ENCODE results near the gene OLFML2A. TPM values are rescaled to one million over a fixed set of nuclear protein-coding genes. Genes with fewer than 3 reads are reported as not detected.

OLFML2A gene
- total and polyA plus RNA-seq, 2 of the 13 experiments (the other 11 are each of a cell fraction or from before 2014, with no cell fraction given) = 0.01 to 0.02 TPM

DNA sequence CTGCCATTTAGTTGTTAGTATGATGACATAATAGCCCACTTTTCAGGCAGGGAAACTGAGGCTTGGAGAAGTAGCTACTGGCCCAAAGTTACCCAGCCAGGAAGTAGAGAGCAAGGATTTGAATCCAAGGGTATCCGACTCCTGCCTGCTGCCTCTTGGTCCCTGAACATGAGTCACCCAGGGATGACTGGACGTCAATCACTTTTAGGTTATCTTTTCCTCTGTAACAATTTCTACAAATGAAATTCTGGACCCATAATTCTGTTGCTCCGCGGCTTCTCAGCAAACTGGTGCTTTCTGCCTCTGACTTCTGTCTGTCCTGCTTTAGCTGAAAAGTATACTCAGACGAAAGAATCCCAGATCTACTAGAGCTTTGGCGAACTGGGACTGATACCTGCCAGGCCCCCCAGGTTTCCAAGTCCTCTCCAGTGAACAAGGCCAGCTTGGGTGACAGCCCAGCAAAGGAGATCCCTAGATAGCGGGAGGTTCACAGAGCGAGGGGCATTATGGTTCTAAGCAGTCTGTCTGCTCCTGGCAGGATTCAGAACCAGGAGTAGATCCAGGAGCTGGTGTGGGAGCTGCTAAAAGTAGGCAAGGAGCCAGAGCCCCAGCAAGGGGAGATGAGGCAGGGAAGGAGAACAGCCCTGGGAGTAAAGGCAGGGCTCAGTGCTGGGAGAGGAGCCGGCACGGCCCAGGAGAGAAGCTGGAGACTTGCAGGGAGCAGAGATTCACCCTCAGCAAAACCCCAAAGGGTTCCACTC, 20.6 kb downstream of the OLFML2A start:
- in situ Hi-C loops (cut with HindIII; ENCODE audit: extremely low pct_ligation_motif_present, low pct_unique_long_range_greater_than_20kb) = loop anchor here (10.0 kb wide), 1 partner anchor 47 kb away; no protein-coding TSS in a partner anchor

DNA sequence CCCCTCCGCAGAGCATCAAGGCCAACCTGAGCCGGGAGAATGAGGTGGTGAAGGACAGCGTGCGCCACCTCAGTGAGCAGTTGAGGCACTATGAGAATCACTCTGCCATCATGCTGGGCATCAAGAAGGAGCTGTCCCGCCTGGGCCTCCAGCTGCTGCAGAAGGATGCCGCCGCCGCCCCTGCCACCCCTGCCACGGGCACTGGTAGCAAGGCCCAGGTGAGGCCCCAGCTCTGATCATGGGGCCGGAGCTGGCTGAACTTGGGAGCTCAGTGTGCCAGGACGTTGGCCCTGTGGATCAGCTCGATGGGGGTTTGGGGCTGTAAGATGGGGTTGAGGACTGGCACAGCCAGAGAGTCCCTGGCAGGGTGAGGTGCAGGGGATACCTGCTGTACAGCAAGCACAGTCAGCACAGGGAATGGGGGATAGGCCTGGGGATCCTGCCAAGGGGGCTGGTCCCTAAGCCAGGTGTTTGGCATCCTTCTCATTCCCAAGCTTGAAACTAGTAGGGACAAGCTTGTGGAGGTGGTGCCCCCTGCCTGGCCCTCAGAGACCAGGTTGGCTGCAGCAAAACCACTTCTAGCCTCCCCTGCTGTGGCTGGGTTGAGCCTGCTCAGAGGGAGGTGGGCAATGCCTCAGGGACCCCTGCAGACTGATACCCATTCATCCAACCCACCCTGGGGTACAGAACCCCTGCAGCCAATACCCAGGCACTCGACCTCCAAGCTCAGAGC, 22.5 kb downstream of the OLFML2A start:
- DNase-seq (ENCODE audit: low spot score) (no peak), ATAC-seq (no peak), FAIRE-seq (no peak)
- in situ Hi-C loops (cut with HindIII; ENCODE audit: extremely low pct_ligation_motif_present, low pct_unique_long_range_greater_than_20kb) = loop anchor here (10.0 kb wide), 1 partner anchor 45 kb away; no protein-coding TSS in a partner anchor
- BruUV-seq (replicated peaks) = no TSS peak
- Histone ChIP-seq H3K9ac (ENCODE audit: insufficient read depth, low read depth, low read length) (no peak overlapping the region), H3K9me3 (ENCODE audit: low read length) (no peaks in the 10 kb centered on the region), H4K20me1 (ENCODE audit: insufficient read depth, low read length) (no peaks in the 10 kb centered on the region), H3K4me3 (replicated peaks in 1 of 3; ENCODE audit: insufficient read depth in 1 of 3, low read depth in 2 of 3, low read length in 3 of 3) (no peak overlapping the region), H3K4me2 (ENCODE audit: low read depth, low read length) (no peak overlapping the region), H3K4me1 (ENCODE audit: insufficient read depth, low read length) (peaks cover 33% of the 10 kb centered on the region), H3K27me3 (ENCODE audit: control insufficient read depth in 1 of 2, insufficient read depth in 2 of 2, low read length in 2 of 2) (peaks cover 7 to 40% of the 10 kb centered on the region in 2 experiments; a peak in 4 of 5 replicates), H2AFZ (ENCODE audit: low read length) (no peak overlapping the region), H3K36me3 (replicated peaks in 1 of 2; ENCODE audit: control insufficient read depth in 1 of 2, insufficient read depth in 2 of 2, low read length in 2 of 2) (no peaks in the 10 kb centered on the region), H3K79me2 (ENCODE audit: insufficient read depth, low read length) (no peaks in the 10 kb centered on the region), H3K27ac (ENCODE audit: extremely low read length, insufficient read depth, low read length) (no peak overlapping the region)
- ChIA-PET POLR2A (interaction anchor here (1.5 kb wide), 1 partner anchor 19 kb away, joined by 4 read pairs; no protein-coding TSS in a partner anchor), CTCF (ENCODE audit: low intra/inter-chr PET ratio, low total read pairs) (no interaction called here)
- WGBS (ENCODE audit: low lambda C conversion rate) = 69% methylated on average over 4 of the region's 13 CpGs
- intact Hi-C loops (cut with micrococcal nuclease; ENCODE audit: unreplicated experiment) = no loop called here
- TF ChIP-seq ARID2 (CRISPR knock-in tag; IDR thresholded peaks at IDR 0.05; ENCODE audit: borderline replicate concordance) = no peak
- no peak for TF ChIP-seq POLR2AphosphoS2 (IDR thresholded peaks at IDR 0.05; ENCODE audit: low read depth, low read length)
- TF ChIP-seq ZNF850 (CRISPR knock-in tag; conservative IDR thresholded peaks at IDR 0.05) = no peak
- no peak for TF ChIP-seq NR1H2 (CRISPR knock-in tag; IDR thresholded peaks at IDR 0.05; ENCODE audit: borderline replicate concordance, low read depth)
- TF ChIP-seq KLF11 (CRISPR knock-in tag; IDR thresholded peaks at IDR 0.05) = no peak
- TF ChIP-seq SCMH1 (CRISPR knock-in tag; IDR thresholded peaks at IDR 0.05; ENCODE audit: borderline replicate concordance) = no peak
- TF ChIP-seq ZFP36 (IDR thresholded peaks at IDR 0.05; ENCODE audit: borderline replicate concordance, low read depth, low read length, partially characterized antibody) = no peak
- no peak for TF ChIP-seq IRF2 (CRISPR knock-in tag; IDR thresholded peaks at IDR 0.05)
- TF ChIP-seq TBX3 (IDR thresholded peaks at IDR 0.05; ENCODE audit: borderline replicate concordance) = no peak
- TF ChIP-seq, protein P1, sequence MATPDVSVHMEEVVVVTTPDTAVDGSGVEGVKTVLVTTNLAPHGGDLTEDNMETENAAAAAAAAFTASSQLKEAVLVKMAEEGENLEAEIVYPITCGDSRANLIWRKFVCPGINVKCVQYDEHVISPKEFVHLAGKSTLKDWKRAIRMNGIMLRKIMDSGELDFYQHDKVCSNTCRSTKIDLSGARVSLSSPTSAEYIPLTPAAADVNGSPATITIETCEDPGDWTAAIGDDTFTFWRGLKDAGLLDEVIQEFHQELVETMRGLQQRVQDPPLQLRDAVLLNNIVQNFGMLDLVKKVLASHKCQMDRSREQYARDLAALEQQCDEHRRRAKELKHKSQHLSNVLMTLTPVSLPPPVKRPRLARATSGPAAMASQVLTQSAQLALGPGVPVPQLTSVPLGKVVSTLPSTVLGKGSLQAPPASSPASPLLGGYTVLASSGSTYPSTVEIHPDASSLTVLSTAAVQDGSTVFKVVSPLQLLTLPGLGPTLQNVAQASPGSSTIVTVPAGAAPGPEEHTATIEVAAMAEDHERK (CRISPR knock-in tag; IDR thresholded peaks at IDR 0.05; ENCODE audit: low read depth) = no peak
- TF ChIP-seq ZNF274 (CRISPR knock-in tag; IDR thresholded peaks at IDR 0.05) = no peak

More for the DNA sequence above, 20.6 kb downstream of the OLFML2A start:
- WGBS (ENCODE audit: low lambda C conversion rate) = 7% methylated on average over 9 of the region's 10 CpGs
- H4K20me1 ChIP-seq (ENCODE audit: insufficient read depth, low read length) = no peaks in the 10 kb centered on the region
- POLR2A ChIA-PET = interaction anchor here (0.6 kb wide), 1 partner anchor 14 kb away, joined by 3 read pairs; no protein-coding TSS in a partner anchor
- no peaks in the 10 kb centered on the region for H3K36me3 ChIP-seq (replicated peaks in 1 of 2; ENCODE audit: control insufficient read depth in 1 of 2, insufficient read depth in 2 of 2, low read length in 2 of 2)
- H3K27ac ChIP-seq (ENCODE audit: extremely low read length, insufficient read depth, low read length) = no peak overlapping the region
- peaks cover 33% of the 10 kb centered on the region for H3K4me1 ChIP-seq (ENCODE audit: insufficient read depth, low read length)
- no peak overlapping the region for H3K9ac ChIP-seq (ENCODE audit: insufficient read depth, low read depth, low read length)
- no peak overlapping the region for H3K4me2 ChIP-seq (ENCODE audit: low read depth, low read length)
- no peak overlapping the region for H3K4me3 ChIP-seq (replicated peaks in 1 of 3; ENCODE audit: insufficient read depth in 1 of 3, low read depth in 2 of 3, low read length in 3 of 3)
- no peak overlapping the region for H2AFZ ChIP-seq (ENCODE audit: low read length)
- no peak for ATAC-seq
- CTCF ChIA-PET (ENCODE audit: low intra/inter-chr PET ratio, low total read pairs) = interaction anchor here (4.5 kb wide), 1 partner anchor 55 kb away, joined by 36 read pairs; the partner anchor contains the start of gene WDR38
- H3K27me3 ChIP-seq (ENCODE audit: control insufficient read depth in 1 of 2, insufficient read depth in 2 of 2, low read length in 2 of 2) = peaks cover 7 to 37% of the 10 kb centered on the region in 2 experiments; a peak in 4 of 5 replicates
- no peak for DNase-seq (ENCODE audit: low spot score)
- no peak for TF ChIP-seq TAF15 (IDR thresholded peaks at IDR 0.05; ENCODE audit: low read depth, low read length, poor library complexity, severe bottlenecking)
- no peak for TF ChIP-seq KLF16 (CRISPR knock-in tag; IDR thresholded peaks at IDR 0.05)
- 0 out of 2 replicates have a peak, but pooled peaks have one; percentile 7 for TF ChIP-seq ZNF629 (CRISPR knock-in tag; conservative IDR thresholded peaks at IDR 0.05)
- TF ChIP-seq, protein P2, sequence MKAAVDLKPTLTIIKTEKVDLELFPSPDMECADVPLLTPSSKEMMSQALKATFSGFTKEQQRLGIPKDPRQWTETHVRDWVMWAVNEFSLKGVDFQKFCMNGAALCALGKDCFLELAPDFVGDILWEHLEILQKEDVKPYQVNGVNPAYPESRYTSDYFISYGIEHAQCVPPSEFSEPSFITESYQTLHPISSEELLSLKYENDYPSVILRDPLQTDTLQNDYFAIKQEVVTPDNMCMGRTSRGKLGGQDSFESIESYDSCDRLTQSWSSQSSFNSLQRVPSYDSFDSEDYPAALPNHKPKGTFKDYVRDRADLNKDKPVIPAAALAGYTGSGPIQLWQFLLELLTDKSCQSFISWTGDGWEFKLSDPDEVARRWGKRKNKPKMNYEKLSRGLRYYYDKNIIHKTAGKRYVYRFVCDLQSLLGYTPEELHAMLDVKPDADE (CRISPR knock-in tag; IDR thresholded peaks at IDR 0.05) = no peak
- H3K9me3 ChIP-seq (ENCODE audit: low read length) = no peaks in the 10 kb centered on the region
- no peak for FAIRE-seq
- no peaks in the 10 kb centered on the region for H3K79me2 ChIP-seq (ENCODE audit: insufficient read depth, low read length)
- intact Hi-C loops (cut with micrococcal nuclease; ENCODE audit: unreplicated experiment) = loop anchor here (2.0 kb wide), 1 partner anchor 15 kb away; no protein-coding TSS in a partner anchor
- BruUV-seq (replicated peaks) = no TSS peak

All from HepG2 (cell line).